ENCODE measurements around the gene BOC.

The BOC gene

GRCh38 chr3:113258361-113258760 lies 47.0 kb downstream of the BOC start:
- peaks cover 5% of the 10 kb centered on the region for H3K27me3 ChIP-seq (ENCODE audit: insufficient read depth, poor library complexity, severe bottlenecking)
- no peak overlapping the region for H3K4me3 ChIP-seq (replicated peaks; ENCODE audit: insufficient read depth, low read length)
- TF ChIP-seq SPI1 (IDR thresholded peaks at IDR 0.05; ENCODE audit: borderline replicate concordance, low read depth), result no peak
- TF ChIP-seq POLR2AphosphoS5 (IDR thresholded peaks at IDR 0.05; ENCODE audit: low read depth), result no peak
- TF ChIP-seq CTCF (IDR thresholded peaks at IDR 0.05; ENCODE audit: insufficient read depth, low read length), result no peak
- no peak for TF ChIP-seq REST (IDR thresholded peaks at IDR 0.05; ENCODE audit: insufficient replicate concordance, low read depth)
- TF ChIP-seq GABPA (IDR thresholded peaks at IDR 0.05; ENCODE audit: low read depth), result no peak
- no peak overlapping the region for H3K27ac ChIP-seq (replicated peaks)
- no peak for DNase-seq (ENCODE audit: low read depth in 1 of 2, low spot score in 1 of 2)

GRCh38 chr3:113259196-113259595 lies 47.8 kb downstream of the BOC start:
- no peak for DNase-seq (ENCODE audit: low read depth in 1 of 2, low spot score in 1 of 2)
- peaks cover 5% of the 10 kb centered on the region for H3K27me3 ChIP-seq (ENCODE audit: insufficient read depth, poor library complexity, severe bottlenecking)
- H3K4me3 ChIP-seq (replicated peaks; ENCODE audit: insufficient read depth, low read length), result no peak overlapping the region
- H3K27ac ChIP-seq (replicated peaks), result no peak overlapping the region
- TF ChIP-seq CTCF (IDR thresholded peaks at IDR 0.05; ENCODE audit: insufficient read depth, low read length) (no peak), REST (IDR thresholded peaks at IDR 0.05; ENCODE audit: insufficient replicate concordance, low read depth) (no peak), POLR2AphosphoS5 (IDR thresholded peaks at IDR 0.05; ENCODE audit: low read depth) (no peak), GABPA (IDR thresholded peaks at IDR 0.05; ENCODE audit: low read depth) (no peak), SPI1 (IDR thresholded peaks at IDR 0.05; ENCODE audit: borderline replicate concordance, low read depth) (no peak)

- DNase-seq (ENCODE audit: low read depth in 1 of 2, low spot score in 1 of 2), result no peak
- Histone ChIP-seq H3K4me3 (replicated peaks; ENCODE audit: insufficient read depth, low read length) (no peak overlapping the region), H3K27me3 (ENCODE audit: insufficient read depth, poor library complexity, severe bottlenecking) (peaks cover 5% of the 10 kb centered on the region), H3K27ac (replicated peaks) (no peak overlapping the region)
- TF ChIP-seq GABPA (IDR thresholded peaks at IDR 0.05; ENCODE audit: low read depth) (no peak), POLR2AphosphoS5 (IDR thresholded peaks at IDR 0.05; ENCODE audit: low read depth) (no peak), SPI1 (IDR thresholded peaks at IDR 0.05; ENCODE audit: borderline replicate concordance, low read depth) (no peak), CTCF (IDR thresholded peaks at IDR 0.05; ENCODE audit: insufficient read depth, low read length) (no peak), REST (IDR thresholded peaks at IDR 0.05; ENCODE audit: insufficient replicate concordance, low read depth) (no peak)
Measured at GRCh38 chr3:113261063-113261625, 49.8 kb downstream of the BOC start.

All from HL-60 (cell line).